Activated CD8-positive, alpha-beta memory T cell treated with anti-CD3 and anti-CD28 coated beads, Interleukin-2, amount 50 U/mL, for 48 hours (primary cell): ENCODE measurements around the gene NANOS3.

Experiments
- DNase-seq: peaks from one replicate; pipeline ENCODE4 v3.0.0-alpha.2; 2020

The NANOS3 gene

GRCh38 chr19:13923194-13923987 is 46.5 kb downstream of the NANOS3 start:
- DNase-seq: no peak

DNA sequence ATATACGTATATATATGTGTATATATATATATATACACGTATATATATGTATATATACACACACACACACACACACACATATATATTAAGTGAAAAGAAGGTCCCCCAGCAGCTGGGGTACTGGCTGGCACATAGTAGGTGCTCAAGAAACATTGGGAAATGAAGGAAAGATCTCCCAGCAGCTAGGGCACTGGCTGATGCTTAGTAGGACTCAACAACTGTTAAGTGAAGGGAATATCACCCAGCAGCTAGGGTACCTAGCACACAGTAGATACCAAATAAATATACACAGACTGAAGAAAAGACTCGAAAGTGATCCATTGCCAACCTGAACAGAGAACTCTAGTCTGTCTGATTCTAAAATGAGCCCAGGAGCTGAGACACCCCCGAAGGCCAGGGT is 49.1 kb downstream of the NANOS3 start:
- DNase-seq: no peak

- DNase-seq: no peak
These were observed 49.8 kb downstream of the NANOS3 start for GRCh38 chr19:13926715-13927114.

GRCh38 chr19:13929340-13929739 is 52.4 kb downstream of the NANOS3 start:
- DNase-seq: no peak

GRCh38 chr19:13929956-13930355 is 53.0 kb downstream of the NANOS3 start:
- no peak for DNase-seq
